Activated CD8-positive, alpha-beta memory T cell treated with anti-CD3 and anti-CD28 coated beads for 1 hour (primary cell): Measurements from ENCODE around the gene SERPINA4.
"Not testable (repeated sequence)": the region's sequence is repeated elsewhere in the genome, so short reads cannot be mapped to it uniquely, and the experiment has no call there.

Experiments
- DNase-seq, 2 donors: peaks; one replicate each; pipeline ENCODE4 v3.0.0-alpha.2; 2020; ENCODE audit warnings: low read depth in 1 of 2; ENCODE audit errors: extremely low read depth in 1 of 2

Gene SERPINA4

GRCh38 chr14:94562941-94563883 lies 2.0 kb downstream of the SERPINA4 start:
- DNase-seq = no peak

DNA sequence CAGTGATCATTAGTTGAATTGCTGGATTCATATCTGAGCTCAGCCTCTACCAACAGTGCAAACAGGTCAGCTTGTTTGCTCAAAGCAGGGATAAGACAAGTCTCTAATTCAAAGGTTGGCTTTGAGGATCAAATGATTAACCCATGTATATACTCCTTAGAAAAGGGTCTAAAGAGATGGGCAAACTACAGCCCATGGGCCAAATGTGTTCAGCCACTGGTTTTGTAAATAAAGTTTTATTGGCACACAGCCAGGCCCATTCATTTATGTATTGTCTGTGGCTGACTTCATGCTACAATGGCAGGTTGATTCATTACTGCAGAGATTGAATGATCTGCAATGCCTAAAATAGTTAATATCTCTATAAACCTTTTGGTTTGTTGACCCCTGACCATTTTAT lies 3.1 kb downstream of the SERPINA4 start:
- DNase-seq = no peak

DNA sequence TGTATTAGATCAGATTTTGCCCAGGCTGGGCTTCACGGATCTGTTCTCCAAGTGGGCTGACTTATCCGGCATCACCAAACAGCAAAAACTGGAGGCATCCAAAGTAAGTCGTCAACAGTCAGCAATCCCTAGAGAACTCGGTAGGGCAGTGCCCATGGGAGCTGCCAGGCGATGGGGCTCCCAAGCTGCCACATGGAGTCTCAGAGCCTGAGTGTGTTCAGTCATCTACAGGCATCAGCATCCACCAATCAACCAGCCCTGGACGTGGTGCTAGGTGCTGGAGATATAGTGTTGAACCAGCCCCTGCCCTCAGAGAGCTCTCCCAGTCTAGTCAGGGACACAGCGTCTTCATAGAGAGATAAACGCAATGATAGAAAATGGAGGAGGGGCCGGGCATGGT lies 6.9 kb downstream of the SERPINA4 start:
- no peak for DNase-seq

DNA sequence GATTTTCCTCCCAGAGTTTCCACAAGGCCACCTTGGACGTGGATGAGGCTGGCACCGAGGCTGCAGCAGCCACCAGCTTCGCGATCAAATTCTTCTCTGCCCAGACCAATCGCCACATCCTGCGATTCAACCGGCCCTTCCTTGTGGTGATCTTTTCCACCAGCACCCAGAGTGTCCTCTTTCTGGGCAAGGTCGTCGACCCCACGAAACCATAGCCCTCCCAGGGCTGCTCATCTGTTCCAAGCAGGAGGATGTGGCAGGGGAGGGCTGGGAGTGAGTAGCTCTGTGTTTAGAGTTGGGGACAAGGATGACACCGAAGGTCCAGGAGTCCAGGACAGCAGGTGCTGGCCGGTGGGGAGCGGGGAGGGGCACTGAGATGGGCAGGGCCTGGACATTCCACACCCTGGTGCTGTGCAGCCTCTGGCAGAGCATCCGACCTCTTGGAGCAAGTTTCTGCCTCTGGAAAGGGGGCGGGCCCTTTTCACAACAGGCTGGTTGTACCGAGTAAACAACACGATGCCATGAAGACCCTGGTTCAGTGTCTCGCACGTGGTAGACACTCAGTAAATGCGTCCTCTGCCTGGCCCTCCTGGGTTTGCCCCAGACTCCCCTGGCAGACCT lies 8.2 kb downstream of the SERPINA4 start:
- DNase-seq = no peak

- no peak for DNase-seq
Measured at GRCh38 chr14:94570002-94570400, 8.8 kb downstream of the SERPINA4 start.

DNA sequence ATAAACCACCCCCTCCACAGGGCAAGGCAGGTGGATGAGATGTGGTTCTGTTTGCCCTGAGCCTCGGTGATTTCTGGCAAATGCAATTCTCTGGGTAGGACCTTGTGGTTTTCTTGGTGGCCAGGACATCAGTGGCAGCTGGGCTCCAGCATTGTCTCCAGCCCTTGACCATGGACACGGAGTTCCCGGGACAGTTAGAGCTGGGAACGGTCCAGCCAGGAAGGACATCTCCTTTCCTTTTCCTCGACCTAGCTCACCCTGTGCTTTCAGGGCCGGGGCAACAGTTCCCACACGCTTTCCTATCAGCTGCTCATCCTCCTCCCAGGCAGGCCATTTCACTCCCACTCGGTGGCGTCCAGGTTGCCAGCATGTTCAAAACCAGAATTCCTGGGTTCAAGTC lies 9.2 kb downstream of the SERPINA4 start:
- DNase-seq = no peak

- no peak for DNase-seq
Measured at GRCh38 chr14:94571395-94571794, 10.2 kb downstream of the SERPINA4 start.

- DNase-seq = no peak
Measured at GRCh38 chr14:94571950-94572349, 10.7 kb downstream of the SERPINA4 start.

DNA sequence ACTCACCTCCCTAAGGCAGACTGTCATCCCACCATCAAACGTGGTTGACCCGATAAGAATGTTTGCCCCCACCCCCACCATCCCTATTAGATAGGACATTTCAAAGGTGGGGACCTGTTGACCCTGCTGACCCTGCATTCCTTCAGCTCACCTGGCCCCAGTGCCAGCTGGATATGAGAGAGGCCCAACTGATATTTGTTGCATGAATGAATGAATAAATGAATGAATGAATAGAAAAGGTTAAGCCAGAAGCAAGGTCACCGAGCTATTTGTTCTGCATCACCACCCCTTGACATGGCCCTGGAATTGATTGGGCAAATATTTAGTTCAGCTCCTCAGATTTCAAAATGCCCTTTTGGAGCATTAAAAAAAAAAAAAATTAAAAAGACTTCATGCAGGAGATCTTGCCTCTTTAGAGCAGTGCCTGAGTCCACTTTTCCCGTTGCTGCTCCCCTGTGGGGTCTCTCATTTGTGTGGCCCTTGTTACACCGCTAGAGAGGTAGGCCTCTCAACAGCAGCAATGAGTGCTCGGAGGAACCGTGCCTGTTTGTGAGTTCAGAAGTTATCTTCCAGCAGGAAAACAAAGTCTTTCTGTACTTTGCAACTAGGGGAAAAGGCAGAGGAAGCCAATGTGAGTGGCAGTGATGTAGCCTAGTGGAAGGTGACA lies 11.5 kb downstream of the SERPINA4 start:
- DNase-seq = no peak

GRCh38 chr14:94573475-94574277 lies 12.4 kb downstream of the SERPINA4 start:
- no peak for DNase-seq

- DNase-seq = no peak
Measured at GRCh38 chr14:94574336-94574735, 13.1 kb downstream of the SERPINA4 start.

DNA sequence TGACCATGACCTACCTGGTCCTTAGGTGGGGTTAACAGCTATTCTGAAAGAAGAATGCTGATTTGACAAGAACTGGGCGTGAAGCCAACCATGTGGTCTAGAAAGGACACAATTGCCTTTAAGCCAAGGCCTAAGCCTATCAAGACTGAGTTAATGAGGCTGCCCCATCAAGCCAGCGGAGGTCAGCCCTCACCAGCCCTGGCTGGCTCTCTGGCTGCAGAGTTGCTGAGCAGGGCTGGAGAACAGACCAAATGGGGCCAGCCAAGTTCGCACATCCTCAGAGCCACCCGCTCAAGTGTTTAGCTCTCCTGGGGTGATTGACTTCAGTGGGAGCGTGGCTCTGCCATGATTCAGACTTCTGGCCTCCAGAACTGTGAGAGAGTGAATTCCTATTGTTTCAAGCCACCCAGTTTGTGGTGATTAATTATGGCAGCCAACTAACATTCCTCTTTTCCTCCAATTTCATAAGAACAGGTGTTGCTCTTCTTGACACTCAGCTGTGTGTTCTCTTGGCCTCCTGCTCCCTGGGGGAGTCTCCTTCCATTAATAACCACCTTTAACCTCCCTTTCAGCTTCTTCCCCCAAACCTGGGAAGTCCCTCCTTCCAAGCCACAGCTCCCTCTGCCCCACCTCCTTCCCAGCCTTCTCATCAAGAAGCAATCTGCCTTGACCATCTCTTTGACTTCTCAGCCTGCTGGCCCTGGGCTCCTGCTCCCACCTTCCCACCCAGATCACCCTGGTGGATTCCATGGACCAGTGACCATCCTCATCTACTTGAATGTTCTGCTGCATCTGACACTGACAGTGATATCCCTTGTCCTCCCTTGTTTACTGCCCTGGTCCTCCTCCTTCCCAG lies 14.7 kb downstream of the SERPINA4 start:
- DNase-seq = no peak

GRCh38 chr14:94577472-94577871 lies 16.2 kb downstream of the SERPINA4 start:
- not testable (repeated sequence) for DNase-seq

- DNase-seq = no peak
Measured at GRCh38 chr14:94578712-94579111, 17.5 kb downstream of the SERPINA4 start.

DNA sequence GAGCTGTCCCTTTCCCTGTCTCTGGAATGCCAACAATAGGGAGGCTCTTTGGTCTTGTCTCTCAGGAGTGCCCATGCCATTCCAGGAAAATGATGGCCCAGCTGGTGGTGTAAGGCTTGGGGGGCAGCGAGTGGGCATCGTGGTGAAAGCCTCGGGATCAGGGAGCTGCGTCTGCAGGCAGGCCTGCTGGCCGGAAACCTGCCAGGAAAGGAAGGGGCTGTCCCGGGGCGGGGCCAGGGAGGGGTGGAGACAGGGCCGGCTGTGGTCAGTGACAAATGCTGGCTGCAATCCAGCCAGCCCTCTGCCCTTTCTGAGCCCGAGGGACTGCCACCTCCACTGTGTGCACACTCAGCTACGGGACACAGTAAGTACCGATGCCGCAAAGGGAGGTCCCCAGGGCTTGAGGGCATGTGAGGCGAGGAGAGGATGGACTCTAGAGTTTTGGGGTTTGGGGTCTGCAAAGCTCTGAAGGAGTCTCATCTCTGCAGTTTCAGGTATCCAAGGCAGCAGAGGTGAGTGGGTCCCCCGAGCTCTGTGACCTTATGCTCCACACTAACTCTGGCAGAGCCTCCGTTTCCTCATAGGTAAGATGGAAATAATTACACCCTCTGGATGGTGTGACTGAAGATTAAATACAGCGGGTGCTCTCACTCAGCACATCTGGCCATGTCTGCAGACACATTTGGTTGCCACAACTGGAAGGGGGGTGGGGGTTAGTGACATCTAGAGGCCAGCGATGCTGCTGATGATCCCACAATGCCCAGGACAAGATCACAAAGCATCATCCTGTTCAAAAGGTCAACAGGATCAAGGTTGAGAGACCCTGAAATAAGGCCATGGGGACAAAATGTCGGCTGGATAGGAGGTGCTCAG lies 20.1 kb downstream of the SERPINA4 start, which contains the start of gene SERPINA5:
Gene SERPINA5 (plus strand): TSS at position 300 of the 873 bp plus-strand sequence. CDS start 5,937 bp downstream, outside the sequence.
- DNase-seq = no peak

GRCh38 chr14:94582199-94582750 lies 21.0 kb downstream of the SERPINA4 start:
- no peak for DNase-seq

GRCh38 chr14:94582851-94583250 lies 21.6 kb downstream of the SERPINA4 start:
- no peak for DNase-seq

DNA sequence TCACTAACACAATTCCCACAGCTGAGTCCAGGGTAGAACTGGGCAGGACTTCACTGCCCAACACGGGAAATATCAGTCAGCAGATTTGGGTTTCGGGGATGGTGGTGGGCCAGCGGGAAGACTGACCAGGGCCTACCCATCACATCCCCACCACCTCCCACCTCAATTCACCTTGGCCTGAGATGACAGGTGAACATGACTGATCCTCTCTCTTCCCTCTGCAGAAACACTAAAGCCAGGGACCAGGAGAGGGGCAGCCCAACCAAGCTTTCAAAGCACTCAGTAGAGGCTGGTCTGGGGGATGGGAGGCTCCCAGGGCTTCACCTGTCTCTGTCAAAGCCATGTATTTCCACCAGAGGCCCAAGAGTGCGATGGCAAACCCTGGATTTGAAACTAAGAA lies 22.3 kb downstream of the SERPINA4 start:
- DNase-seq = no peak
